ENCODE data around the gene PI16.

Gene PI16

GRCh38 chr6:36920049-36920448 lies 34.5 kb upstream of the PI16 start:
- DNase-seq (ENCODE audit: extremely low read depth, low read depth), result no peak
- H3K4me3 ChIP-seq (replicated peaks; ENCODE audit: low read depth, low read length), result no peak overlapping the region
- TF ChIP-seq CTCF (IDR thresholded peaks at IDR 0.05; ENCODE audit: low read depth, low read length, missing control alignments), result no peak

- DNase-seq (ENCODE audit: extremely low read depth, low read depth), result no peak
Measured at GRCh38 chr6:36920546-36920945, 34.0 kb upstream of the PI16 start.

GRCh38 chr6:36924131-36924530 lies 30.4 kb upstream of the PI16 start:
- no peak for TF ChIP-seq CTCF (IDR thresholded peaks at IDR 0.05; ENCODE audit: low read depth, low read length, missing control alignments)
- no peak overlapping the region for H3K4me3 ChIP-seq (replicated peaks; ENCODE audit: low read depth, low read length)
- DNase-seq (ENCODE audit: extremely low read depth, low read depth), result no peak

More at GRCh38 chr6:36920546-36920945, 34.0 kb upstream of the PI16 start:
- no peak overlapping the region for H3K4me3 ChIP-seq (replicated peaks; ENCODE audit: low read depth, low read length)
- TF ChIP-seq CTCF (IDR thresholded peaks at IDR 0.05; ENCODE audit: low read depth, low read length, missing control alignments), result no peak

GRCh38 chr6:36924778-36925374 lies 29.7 kb upstream of the PI16 start:
- no peak overlapping the region for H3K4me3 ChIP-seq (replicated peaks; ENCODE audit: low read depth, low read length)
- DNase-seq (ENCODE audit: extremely low read depth, low read depth), result no peak
- no peak for TF ChIP-seq CTCF (IDR thresholded peaks at IDR 0.05; ENCODE audit: low read depth, low read length, missing control alignments)

- no peak for DNase-seq (ENCODE audit: extremely low read depth, low read depth)
- H3K4me3 ChIP-seq (replicated peaks; ENCODE audit: low read depth, low read length), result no peak overlapping the region
- no peak for TF ChIP-seq CTCF (IDR thresholded peaks at IDR 0.05; ENCODE audit: low read depth, low read length, missing control alignments)
Measured at GRCh38 chr6:36925809-36926208, 28.7 kb upstream of the PI16 start.

- no peak for DNase-seq (ENCODE audit: extremely low read depth, low read depth)
- H3K4me3 ChIP-seq (replicated peaks; ENCODE audit: low read depth, low read length), result no peak overlapping the region
- TF ChIP-seq CTCF (IDR thresholded peaks at IDR 0.05; ENCODE audit: low read depth, low read length, missing control alignments), result no peak
Measured at GRCh38 chr6:36926708-36927513, 27.6 kb upstream of the PI16 start.

Measured in HFF-Myc (cell line).